Esophagus muscularis mucosa (tissue), 4 donors: ENCODE measurements around the gene TBPL2. TPM values are rescaled to one million over a fixed set of nuclear protein-coding genes. Genes with fewer than 3 reads are reported as not detected.

Source experiments
- DNase-seq: peaks from one replicate; pipeline ENCODE4 v3.0.0-alpha.2; 2017; ENCODE audit errors: extremely low spot score
- H3K27ac ChIP-seq, 4 donors: fragments of 200-600 bp; sonication (generic); replicated peaks in 1 of 4; 1 replicate in 3 of 4; 2 replicates in 1 of 4; pipeline ENCODE4 v1.5.1; 2016 to 2019; ENCODE audit warnings: mild to moderate bottlenecking in 1 of 4
- H3K27me3 ChIP-seq, 4 donors: fragments of 200-600 bp; sonication (generic); one replicate each; pipeline versions ENCODE4 v1.5.1 to v1.6.0; 2016 to 2019
- H3K36me3 ChIP-seq, 4 donors: fragments of 200-600 bp; sonication (generic); one replicate each; pipeline ENCODE4 v1.5.1; 2016 to 2019
- H3K4me1 ChIP-seq, 4 donors: fragments of 200-600 bp; sonication (generic); one replicate each; pipeline ENCODE4 v1.5.1; 2016 to 2019
- H3K4me3 ChIP-seq, 4 donors: fragments of 200-600 bp; sonication (generic); 1 replicate in 2 of 4; 2 replicates in 2 of 4; pipeline ENCODE4 v1.5.1; 2016 to 2019; ENCODE audit warnings: mild to moderate bottlenecking in 4 of 4, moderate library complexity in 1 of 4
- H3K9me3 ChIP-seq, 4 donors: fragments of 200-600 bp; sonication (generic); 1 replicate in 3 of 4; 2 replicates in 1 of 4; pipeline ENCODE4 v1.5.1; 2016 to 2019
- CTCF ChIP-seq, 3 experiments: fragments of 200-600 bp in 2 of 3; fragments of 450-650 bp in 1 of 3; sonication (generic) in 2 of 3; IDR thresholded peaks; one replicate each; pipeline ENCODE4 v1.5.1; 2017 to 2019; ENCODE audit warnings: antibody characterized with exemption in 3 of 3, mild to moderate bottlenecking in 2 of 3, moderate library complexity in 1 of 3
- EP300 ChIP-seq: sonication (generic); formaldehyde crosslinking; IDR thresholded peaks from one replicate; pipeline ENCODE4 v1.6.1; 2017; ENCODE audit warnings: antibody characterized with exemption
- POLR2A ChIP-seq: fragments of 450-650 bp; IDR thresholded peaks from one replicate; pipeline ENCODE4 v1.6.1; 2017; ENCODE audit warnings: antibody characterized with exemption, moderate library complexity, mild to moderate bottlenecking, low read depth
- POLR2AphosphoS5 ChIP-seq, 2 donors: sonication (generic); formaldehyde crosslinking; IDR thresholded peaks; one replicate each; pipeline ENCODE4 v1.6.1; 2017; ENCODE audit warnings: antibody characterized with exemption in 2 of 2
- WGBS: methylation state at CpG from one replicate; pipeline ENCODE4 v1.1.5; 2018; 5-methylcytosine and 5-hydroxymethylcytosine counted together
- intact Hi-C: fragments of 100-400 bp; cut with DNase I; formaldehyde crosslinking; loops from one replicate; pipeline ENCODE4 v1.15.1; 2023
- small RNA-seq, 3 donors: library from RNA; depleted of rRNA; stranded (forward); fragments of <200 nt; gene quantifications; one replicate each; pipeline ENCODE3, GENCODE V24; 2016
- total RNA-seq, 4 donors: library from RNA; depleted of rRNA; stranded (reverse); fragments of >200 nt; gene quantifications; one replicate each; pipeline versions ENCODE4 v1.1.0 to v1.2.1, GENCODE V29; 2016

TBPL2 gene
- total RNA-seq, 4 donors from 2014 or later, result not detected

GRCh38 chr14:55366271-55366670 is 74.1 kb downstream of the TBPL2 start:
- no peak overlapping the region for H3K27ac ChIP-seq
- peaks cover 21 to 66% (median 42%) of the 10 kb centered on the region in 4 donors for H3K36me3 ChIP-seq
- no peak for DNase-seq
- intact Hi-C loops, result no loop called here
- no peaks in the 10 kb centered on the region for H3K9me3 ChIP-seq
- TF ChIP-seq CTCF (IDR thresholded peaks at IDR 0.05) (no peak), POLR2A (no peak), EP300 (no peak), POLR2AphosphoS5 (IDR thresholded peaks at IDR 0.05) (no peak)
- H3K4me1 ChIP-seq, result no peaks in the 10 kb centered on the region
- H3K27me3 ChIP-seq, result no peaks in the 10 kb centered on the region
- no peak overlapping the region for H3K4me3 ChIP-seq
- 52% methylated on average over 3 of the region's 3 CpGs for WGBS

Small RNA genes lying within 50 kb of the gene (small RNA-seq; reads per million reads assigned to genes)
- gene AL356801.1, result 0 reads per million in 3 donors

Other genes with a start within 250 kb of the TBPL2 start
- under 1 TPM in 1 of 4 donors, not detected in 3; 0.69 TPM for gene DLGAP5, start 249.0 kb downstream of the TBPL2 start, total RNA-seq
- 10 to 100 TPM; 16.2 to 22.0 (median 20.4) TPM for gene FBXO34, start 169.2 kb downstream of the TBPL2 start, total RNA-seq
- gene ATG14, start 28.8 kb downstream of the TBPL2 start, total RNA-seq, result 10 to 100 TPM; 13.2 to 19.5 (median 15.4) TPM
- gene KTN1, start 139.6 kb upstream of the TBPL2 start, total RNA-seq, result 100 to 1,000 TPM; 137 to 151 (median 146) TPM